Hepatocyte (in vitro differentiated cells): ENCODE results near the gene SHISAL1.

ENCODE experiments used
- EZH2 ChIP-seq: fragments of 200-600 bp; sonication (generic); IDR thresholded peaks from 2 replicates; pipeline ENCODE4 v1.6.1; 2016; ENCODE audit warnings: antibody characterized with exemption, mild to moderate bottlenecking, borderline replicate concordance
- EZH2phosphoT487 ChIP-seq: fragments of 200-600 bp; sonication (generic); IDR thresholded peaks from one replicate; pipeline ENCODE4 v1.6.1; 2018; ENCODE audit warnings: antibody characterized with exemption, mild to moderate bottlenecking, low read depth, moderate library complexity; ENCODE audit not compliant: unreplicated experiment, severe bottlenecking
- TF ChIP-seq, protein P1 (sequence below): fragments of 200-600 bp; sonication (generic); IDR thresholded peaks from 2 replicates; pipeline ENCODE4 v1.5.1; 2016; ENCODE audit warnings: antibody characterized with exemption, mild to moderate bottlenecking; ENCODE audit not compliant: poor library complexity

DNA sequence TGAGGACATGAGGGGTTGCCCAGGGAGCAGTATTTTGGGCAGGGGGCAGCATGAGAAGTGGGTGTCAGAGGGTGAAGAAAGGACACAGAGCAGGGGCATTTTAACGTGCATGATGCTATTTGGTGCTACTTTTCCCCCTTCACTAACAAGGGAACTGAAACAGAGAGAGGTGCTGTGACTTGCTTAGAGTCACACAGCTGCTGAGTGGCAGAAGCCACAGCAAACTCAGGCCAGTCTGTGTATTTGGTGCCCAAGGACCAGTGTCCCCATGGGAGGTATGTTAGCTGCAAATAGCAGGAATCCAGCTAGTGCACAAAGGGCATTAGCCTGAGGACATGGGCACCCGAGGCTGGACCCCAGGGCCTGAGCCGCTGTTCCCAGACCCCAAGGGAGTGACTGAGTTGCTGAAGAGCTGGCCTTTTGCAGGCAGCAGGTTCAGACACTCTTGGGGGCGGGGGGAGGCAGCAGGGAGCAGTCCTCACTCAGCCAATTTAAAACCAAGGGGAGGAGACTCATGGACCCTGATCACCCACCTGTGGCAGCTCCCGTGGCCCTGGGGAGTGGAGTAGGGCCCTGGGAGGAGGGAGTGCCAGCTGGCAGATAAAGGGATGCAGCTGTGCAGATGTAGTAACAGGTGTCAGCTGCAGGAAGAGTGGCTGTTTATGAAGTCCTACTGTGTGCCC lies 117.4 kb downstream of the SHISAL1 start:
- TF ChIP-seq, protein P1, sequence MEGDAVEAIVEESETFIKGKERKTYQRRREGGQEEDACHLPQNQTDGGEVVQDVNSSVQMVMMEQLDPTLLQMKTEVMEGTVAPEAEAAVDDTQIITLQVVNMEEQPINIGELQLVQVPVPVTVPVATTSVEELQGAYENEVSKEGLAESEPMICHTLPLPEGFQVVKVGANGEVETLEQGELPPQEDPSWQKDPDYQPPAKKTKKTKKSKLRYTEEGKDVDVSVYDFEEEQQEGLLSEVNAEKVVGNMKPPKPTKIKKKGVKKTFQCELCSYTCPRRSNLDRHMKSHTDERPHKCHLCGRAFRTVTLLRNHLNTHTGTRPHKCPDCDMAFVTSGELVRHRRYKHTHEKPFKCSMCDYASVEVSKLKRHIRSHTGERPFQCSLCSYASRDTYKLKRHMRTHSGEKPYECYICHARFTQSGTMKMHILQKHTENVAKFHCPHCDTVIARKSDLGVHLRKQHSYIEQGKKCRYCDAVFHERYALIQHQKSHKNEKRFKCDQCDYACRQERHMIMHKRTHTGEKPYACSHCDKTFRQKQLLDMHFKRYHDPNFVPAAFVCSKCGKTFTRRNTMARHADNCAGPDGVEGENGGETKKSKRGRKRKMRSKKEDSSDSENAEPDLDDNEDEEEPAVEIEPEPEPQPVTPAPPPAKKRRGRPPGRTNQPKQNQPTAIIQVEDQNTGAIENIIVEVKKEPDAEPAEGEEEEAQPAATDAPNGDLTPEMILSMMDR, result no peak
- TF ChIP-seq EZH2phosphoT487 (no peak), EZH2 (no peak)
